ENCODE results near the gene MED29. TPM values are rescaled to one million over a fixed set of nuclear protein-coding genes. Genes with fewer than 3 reads are reported as not detected.

MED29 gene
- total and polyA plus RNA-seq, 2 of the 13 experiments (the other 11 are each of a cell fraction or from before 2014, with no cell fraction given), result 14.0 to 19.7 TPM

DNA sequence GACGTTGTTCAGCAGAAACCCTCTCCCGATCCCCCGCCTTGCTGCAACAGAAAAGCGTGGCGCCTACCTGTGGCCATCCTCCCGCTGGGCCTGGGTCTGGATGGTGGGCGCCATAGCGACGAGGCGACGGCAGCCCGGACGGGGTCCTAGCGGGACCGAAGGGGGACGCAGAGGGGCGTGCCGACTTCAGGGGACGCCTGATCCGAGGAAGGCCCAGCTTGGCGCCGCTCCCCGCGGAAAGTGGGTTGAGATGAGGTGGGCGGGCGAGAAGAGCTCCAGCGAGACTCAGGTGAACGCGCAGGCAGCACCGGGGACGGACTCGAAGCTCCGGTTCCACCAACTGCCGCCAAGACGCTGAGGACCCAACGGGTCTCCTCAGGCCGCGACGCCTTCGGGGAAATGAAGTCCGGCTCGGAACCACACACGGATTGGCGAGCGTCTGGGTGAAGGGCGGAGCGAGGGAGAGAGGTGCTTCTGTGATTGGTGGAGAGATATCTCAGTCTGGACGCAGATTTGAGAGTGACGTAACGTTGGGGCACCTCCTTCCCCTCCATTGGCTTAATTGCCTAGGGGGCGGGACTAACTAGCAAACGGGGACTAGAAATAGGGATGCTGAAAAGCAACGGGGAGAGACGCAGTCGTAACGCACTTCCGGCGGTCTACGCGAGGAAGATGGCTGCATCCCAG, at the start of gene MED29, which contains the start of gene PAF1 (continued):
- peak; percentile 93; the same call in 1 of the 2 replicates for TF ChIP-seq MEIS1 (CRISPR knock-in tag; IDR thresholded peaks at IDR 0.05; ENCODE audit: borderline replicate concordance)
- TF ChIP-seq MEIS2 (CRISPR knock-in tag; IDR thresholded peaks at IDR 0.05), result peak; percentile 41; the same call in 1 of the 2 replicates
- TF ChIP-seq ZBTB20 (CRISPR knock-in tag; IDR thresholded peaks at IDR 0.05; ENCODE audit: borderline replicate concordance, low read depth), result no peak; the same call in 1 of the 2 replicates
- peak; percentile 66; the same call in 1 of the 2 replicates for TF ChIP-seq ZNF430 (CRISPR knock-in tag; IDR thresholded peaks at IDR 0.05)
- peak; percentile 22; the same call in 1 of the 2 replicates for TF ChIP-seq SIX4 (CRISPR knock-in tag; IDR thresholded peaks at IDR 0.05)
- TF ChIP-seq, protein P1, sequence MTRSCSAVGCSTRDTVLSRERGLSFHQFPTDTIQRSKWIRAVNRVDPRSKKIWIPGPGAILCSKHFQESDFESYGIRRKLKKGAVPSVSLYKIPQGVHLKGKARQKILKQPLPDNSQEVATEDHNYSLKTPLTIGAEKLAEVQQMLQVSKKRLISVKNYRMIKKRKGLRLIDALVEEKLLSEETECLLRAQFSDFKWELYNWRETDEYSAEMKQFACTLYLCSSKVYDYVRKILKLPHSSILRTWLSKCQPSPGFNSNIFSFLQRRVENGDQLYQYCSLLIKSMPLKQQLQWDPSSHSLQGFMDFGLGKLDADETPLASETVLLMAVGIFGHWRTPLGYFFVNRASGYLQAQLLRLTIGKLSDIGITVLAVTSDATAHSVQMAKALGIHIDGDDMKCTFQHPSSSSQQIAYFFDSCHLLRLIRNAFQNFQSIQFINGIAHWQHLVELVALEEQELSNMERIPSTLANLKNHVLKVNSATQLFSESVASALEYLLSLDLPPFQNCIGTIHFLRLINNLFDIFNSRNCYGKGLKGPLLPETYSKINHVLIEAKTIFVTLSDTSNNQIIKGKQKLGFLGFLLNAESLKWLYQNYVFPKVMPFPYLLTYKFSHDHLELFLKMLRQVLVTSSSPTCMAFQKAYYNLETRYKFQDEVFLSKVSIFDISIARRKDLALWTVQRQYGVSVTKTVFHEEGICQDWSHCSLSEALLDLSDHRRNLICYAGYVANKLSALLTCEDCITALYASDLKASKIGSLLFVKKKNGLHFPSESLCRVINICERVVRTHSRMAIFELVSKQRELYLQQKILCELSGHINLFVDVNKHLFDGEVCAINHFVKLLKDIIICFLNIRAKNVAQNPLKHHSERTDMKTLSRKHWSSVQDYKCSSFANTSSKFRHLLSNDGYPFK (CRISPR knock-in tag; IDR thresholded peaks at IDR 0.05; ENCODE audit: borderline replicate concordance), result peak; percentile 46; the same call in 1 of the 2 replicates
- TF ChIP-seq HNF1B (CRISPR knock-in tag; IDR thresholded peaks at IDR 0.05), result peak; percentile 68
- no peak; the same call in 1 of the 2 replicates for TF ChIP-seq KLF11 (CRISPR knock-in tag; IDR thresholded peaks at IDR 0.05)
- 0 out of 2 replicates have a peak, but pooled peaks have one; percentile 76 for TF ChIP-seq TP53 (CRISPR knock-in tag; conservative IDR thresholded peaks at IDR 0.05)
- TF ChIP-seq GATA4 (IDR thresholded peaks at IDR 0.05; ENCODE audit: borderline replicate concordance, low read depth), result peak; percentile 30; the same call in 1 of the 2 replicates
- peak; percentile 70; the same call in 1 of the 2 replicates for TF ChIP-seq ZNF138 (CRISPR knock-in tag; IDR thresholded peaks at IDR 0.05; ENCODE audit: low read depth)
- TF ChIP-seq ZNF784 (CRISPR knock-in tag; IDR thresholded peaks at IDR 0.05; ENCODE audit: borderline replicate concordance), result peak; percentile 79; the same call in 1 of the 2 replicates
- TF ChIP-seq ZNF350 (CRISPR knock-in tag; IDR thresholded peaks at IDR 0.05; ENCODE audit: borderline replicate concordance, low read depth), result peak; percentile 70; the same call in 1 of the 2 replicates
- TF ChIP-seq ZNF891 (CRISPR knock-in tag; IDR thresholded peaks at IDR 0.05), result peak; percentile 56; the same call in 1 of the 2 replicates
- no peak for TF ChIP-seq RELA (CRISPR knock-in tag; IDR thresholded peaks at IDR 0.05)
- TF ChIP-seq GMEB1 (CRISPR knock-in tag; IDR thresholded peaks at IDR 0.05; ENCODE audit: borderline replicate concordance), result peak; percentile 94
- TF ChIP-seq ZNF275 (CRISPR knock-in tag; IDR thresholded peaks at IDR 0.05; ENCODE audit: borderline replicate concordance), result peak; percentile 47; the same call in 1 of the 2 replicates
- no peak for TF ChIP-seq ZNF703 (CRISPR knock-in tag; IDR thresholded peaks at IDR 0.05; ENCODE audit: borderline replicate concordance)
- peak; percentile 25; the same call in 1 of the 2 replicates for TF ChIP-seq NR1H2 (CRISPR knock-in tag; IDR thresholded peaks at IDR 0.05; ENCODE audit: borderline replicate concordance, low read depth)

Data from HepG2 (cell line).